Measurements from ENCODE around the gene LSM12. TPM values are rescaled to one million over a fixed set of nuclear protein-coding genes. Genes with fewer than 3 reads are reported as not detected.

Gene LSM12
- total RNA-seq, 4 donors from 2014 or later: 41.3 to 47.2 (median 43.8) TPM

GRCh38 chr17:44109312-44109630, 42.8 kb upstream of the LSM12 start:
- intact Hi-C loops (cut with DNase I): no loop called here
- WGBS, 2 donors: 67 to 83% methylated on average over 1 to 2 of the region's 4 CpGs
- peaks cover 34 to 67% of the 10 kb centered on the region in 2 donors for H3K4me1 ChIP-seq

GRCh38 chr17:44108440-44109311, 42.2 kb upstream of the LSM12 start:
- intact Hi-C loops (cut with DNase I): no loop called here
- Histone ChIP-seq H3K27me3 (no peaks in the 10 kb centered on the region), H3K27ac (peak overlapping the region in 2 of 3 donors; percentile 73 to 84), H3K9me3 (no peaks in the 10 kb centered on the region), H3K4me3 (replicated peaks in 1 of 3) (no peak overlapping the region), H3K4me1 (peaks cover 35 to 64% of the 10 kb centered on the region in 2 donors), H3K36me3 (no peaks in the 10 kb centered on the region)
- 56 to 59% methylated on average over 16 of the region's 16 CpGs for WGBS, 2 donors
- TF ChIP-seq POLR2A (IDR thresholded peaks at IDR 0.05) (no peak), CTCF (IDR thresholded peaks at IDR 0.05) (no peak)
- peak; percentile 36 to 42 for DNase-seq

More at GRCh38 chr17:44109312-44109630, 42.8 kb upstream of the LSM12 start:
- DNase-seq: no peak
- Histone ChIP-seq H3K27ac (peak overlapping the region in 2 of 3 donors; percentile 73 to 84), H3K36me3 (no peaks in the 10 kb centered on the region), H3K9me3 (no peaks in the 10 kb centered on the region), H3K27me3 (no peaks in the 10 kb centered on the region), H3K4me3 (replicated peaks in 1 of 3) (no peak overlapping the region)
- no peak for TF ChIP-seq CTCF (IDR thresholded peaks at IDR 0.05)
- no peak for TF ChIP-seq POLR2A (IDR thresholded peaks at IDR 0.05)

GRCh38 chr17:44106801-44107200, 40.3 kb upstream of the LSM12 start:
- intact Hi-C loops (cut with DNase I): no loop called here
- Histone ChIP-seq H3K9me3 (no peaks in the 10 kb centered on the region), H3K4me1 (peaks cover 32 to 45% of the 10 kb centered on the region in 2 donors), H3K4me3 (replicated peaks in 1 of 3) (no peak overlapping the region), H3K27me3 (no peaks in the 10 kb centered on the region), H3K36me3 (no peaks in the 10 kb centered on the region), H3K27ac (no peak overlapping the region)
- WGBS, 2 donors: 95% methylated on average over 4 of the region's 4 CpGs
- no peak for DNase-seq
- TF ChIP-seq POLR2A (IDR thresholded peaks at IDR 0.05): no peak
- TF ChIP-seq CTCF (IDR thresholded peaks at IDR 0.05): no peak

- Histone ChIP-seq H3K4me3 (replicated peaks in 1 of 3) (no peak overlapping the region), H3K9me3 (no peaks in the 10 kb centered on the region), H3K36me3 (no peaks in the 10 kb centered on the region), H3K27ac (no peak overlapping the region), H3K4me1 (peaks cover 28 to 36% of the 10 kb centered on the region in 2 donors), H3K27me3 (no peaks in the 10 kb centered on the region)
- DNase-seq: no peak
- no peak for TF ChIP-seq POLR2A (IDR thresholded peaks at IDR 0.05)
- no peak for TF ChIP-seq CTCF (IDR thresholded peaks at IDR 0.05)
- intact Hi-C loops (cut with DNase I): no loop called here
- 56 to 72% methylated on average over 3 of the region's 3 CpGs for WGBS, 2 donors
Measured at GRCh38 chr17:44105941-44106340, 39.5 kb upstream of the LSM12 start.

GRCh38 chr17:44105483-44105882, 39.0 kb upstream of the LSM12 start:
- TF ChIP-seq POLR2A (IDR thresholded peaks at IDR 0.05): no peak
- no peak for TF ChIP-seq CTCF (IDR thresholded peaks at IDR 0.05)
- Histone ChIP-seq H3K4me3 (replicated peaks in 1 of 3) (no peak overlapping the region), H3K27ac (no peak overlapping the region), H3K36me3 (no peaks in the 10 kb centered on the region), H3K9me3 (no peaks in the 10 kb centered on the region), H3K4me1 (peaks cover 24 to 32% of the 10 kb centered on the region in 2 donors), H3K27me3 (no peaks in the 10 kb centered on the region)
- 86 to 93% methylated on average over 3 of the region's 3 CpGs for WGBS, 2 donors
- DNase-seq: no peak
- intact Hi-C loops (cut with DNase I): no loop called here

All from thyroid gland (tissue), 4 donors.